ENCODE data around the gene TBC1D13.
"Not testable (repeated sequence)": the region's sequence is repeated elsewhere in the genome, so short reads cannot be mapped to it uniquely, and the experiment has no call there.

DNA sequence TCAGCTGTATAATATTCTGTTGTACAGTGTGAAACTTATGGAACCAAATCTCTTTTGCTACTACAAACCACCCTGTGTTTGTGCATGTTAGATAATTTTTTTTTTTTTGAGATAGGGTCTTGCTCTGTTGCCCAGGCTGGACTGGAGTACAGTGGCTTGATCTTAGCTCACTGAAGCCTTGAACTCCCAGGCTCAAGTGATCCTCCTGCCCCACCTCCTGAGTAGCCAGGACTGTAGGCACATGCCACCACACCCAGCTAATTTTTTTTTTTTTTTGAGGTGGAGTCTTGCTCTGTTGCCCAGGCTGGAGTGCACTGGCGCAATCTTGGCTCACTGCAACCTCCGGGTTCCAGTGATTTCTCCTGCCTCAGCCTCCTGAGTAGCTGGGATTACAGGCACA is 7.9 kb downstream of the TBC1D13 start:
- not testable (repeated sequence) for TF ChIP-seq CTCF (conservative IDR thresholded peaks at IDR 0.05; ENCODE audit: low read depth, low read length); MAFK (IDR thresholded peaks at IDR 0.05; ENCODE audit: low read depth, low read length); POLR2A (IDR thresholded peaks at IDR 0.05; ENCODE audit: low read depth, low read length); RAD21 (IDR thresholded peaks at IDR 0.05; ENCODE audit: low read length); MXI1 (IDR thresholded peaks at IDR 0.05; ENCODE audit: borderline replicate concordance, low read depth, low read length); BHLHE40 (IDR thresholded peaks at IDR 0.05; ENCODE audit: low read depth, low read length); CEBPB (IDR thresholded peaks at IDR 0.05; ENCODE audit: low read depth, low read length); SMC3 (IDR thresholded peaks at IDR 0.05; ENCODE audit: low read depth, low read length); FOS (IDR thresholded peaks at IDR 0.05; ENCODE audit: low read depth, low read length); MAZ (IDR thresholded peaks at IDR 0.05; ENCODE audit: borderline replicate concordance, low read depth, low read length); RFX5 (IDR thresholded peaks at IDR 0.05; ENCODE audit: low read depth, low read length); RCOR1 (IDR thresholded peaks at IDR 0.05; ENCODE audit: insufficient replicate concordance, low read length)
- TF ChIP-seq, protein P1, sequence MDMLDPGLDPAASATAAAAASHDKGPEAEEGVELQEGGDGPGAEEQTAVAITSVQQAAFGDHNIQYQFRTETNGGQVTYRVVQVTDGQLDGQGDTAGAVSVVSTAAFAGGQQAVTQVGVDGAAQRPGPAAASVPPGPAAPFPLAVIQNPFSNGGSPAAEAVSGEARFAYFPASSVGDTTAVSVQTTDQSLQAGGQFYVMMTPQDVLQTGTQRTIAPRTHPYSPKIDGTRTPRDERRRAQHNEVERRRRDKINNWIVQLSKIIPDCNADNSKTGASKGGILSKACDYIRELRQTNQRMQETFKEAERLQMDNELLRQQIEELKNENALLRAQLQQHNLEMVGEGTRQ (IDR thresholded peaks at IDR 0.05; ENCODE audit: low read depth, low read length) = not testable (repeated sequence)
- TF ChIP-seq, protein P2, sequence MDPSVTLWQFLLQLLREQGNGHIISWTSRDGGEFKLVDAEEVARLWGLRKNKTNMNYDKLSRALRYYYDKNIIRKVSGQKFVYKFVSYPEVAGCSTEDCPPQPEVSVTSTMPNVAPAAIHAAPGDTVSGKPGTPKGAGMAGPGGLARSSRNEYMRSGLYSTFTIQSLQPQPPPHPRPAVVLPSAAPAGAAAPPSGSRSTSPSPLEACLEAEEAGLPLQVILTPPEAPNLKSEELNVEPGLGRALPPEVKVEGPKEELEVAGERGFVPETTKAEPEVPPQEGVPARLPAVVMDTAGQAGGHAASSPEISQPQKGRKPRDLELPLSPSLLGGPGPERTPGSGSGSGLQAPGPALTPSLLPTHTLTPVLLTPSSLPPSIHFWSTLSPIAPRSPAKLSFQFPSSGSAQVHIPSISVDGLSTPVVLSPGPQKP (IDR thresholded peaks at IDR 0.05; ENCODE audit: borderline replicate concordance, low read depth, low read length) = not testable (repeated sequence)

All from IMR-90 (cell line).